GM20431 (cell line): ENCODE data around the gene G6PD.
"Not testable (repeated sequence)": the region's sequence is repeated elsewhere in the genome, so short reads cannot be mapped to it uniquely, and the experiment has no call there.

Experiments used
- in situ Hi-C: fragments of 300-500 bp; cut with MseI, MboI; formaldehyde crosslinking; loops from one replicate; pipeline ENCODE4 v1.15.0; 2020; ENCODE audit warnings: low sequenced_read_pairs; ENCODE audit not compliant: unreplicated experiment

G6PD gene

DNA sequence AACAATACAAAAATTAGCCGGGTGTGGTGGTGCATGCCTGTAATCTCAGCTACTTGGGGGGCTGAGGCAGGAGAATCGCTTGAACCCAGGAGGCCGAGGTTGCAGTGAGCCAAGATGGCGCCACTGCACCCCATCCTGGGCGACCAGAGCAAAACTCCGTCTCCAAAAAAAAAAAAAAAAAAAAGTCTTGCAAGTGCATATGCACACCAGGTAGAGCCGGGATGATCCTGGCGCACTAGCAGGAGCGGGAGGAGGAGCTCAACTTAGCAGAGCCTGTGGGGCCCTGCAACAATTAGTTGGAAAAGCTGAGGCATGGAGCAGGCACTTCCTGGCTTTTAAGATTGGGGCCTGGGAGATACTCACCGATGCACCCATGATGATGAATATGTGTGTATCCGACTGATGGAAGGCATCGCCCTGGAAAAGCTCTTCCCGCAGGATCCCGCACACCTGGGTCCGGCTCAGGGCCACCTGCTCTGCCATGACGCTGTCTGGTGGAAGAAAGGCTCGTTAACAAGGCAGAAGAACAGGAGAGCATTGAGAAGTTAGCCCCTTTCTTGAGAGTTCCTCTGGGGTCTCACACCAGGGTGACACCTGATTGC is 872 bp downstream of the G6PD start:
- in situ Hi-C loops: no loop called here

DNA sequence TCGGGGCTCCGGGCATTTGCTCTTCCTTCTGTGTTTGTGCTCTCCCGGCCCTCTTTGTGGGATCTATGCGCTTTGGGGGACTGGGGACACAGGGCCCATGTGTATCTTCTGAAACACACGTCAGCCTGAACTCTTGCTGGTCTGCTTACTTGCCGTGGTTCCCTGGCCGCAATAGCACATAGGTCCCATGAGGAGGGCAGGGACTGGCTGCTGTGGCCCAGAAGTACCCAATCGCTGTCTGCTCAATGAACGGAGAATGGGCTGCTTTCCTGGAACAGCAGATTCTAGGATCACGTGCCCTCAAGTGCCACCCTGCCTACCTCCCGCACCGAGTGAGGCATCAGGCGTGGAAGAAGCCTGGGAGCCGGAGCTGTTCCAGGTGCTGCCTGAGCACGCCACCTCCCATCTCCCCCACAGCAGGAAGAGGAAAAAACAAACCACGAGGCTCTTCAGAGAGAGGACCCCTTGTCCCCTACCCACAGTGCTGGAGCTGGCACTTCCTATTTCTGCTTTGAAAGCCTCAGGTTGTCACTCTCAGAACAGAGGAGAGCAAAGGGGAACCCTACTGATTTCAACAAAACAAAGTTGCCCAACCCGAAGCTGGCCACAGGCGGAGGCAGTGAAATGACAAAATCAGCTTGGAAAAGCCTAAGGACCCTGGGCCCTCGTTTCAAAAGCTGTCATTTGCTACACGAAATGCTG is 3.8 kb downstream of the G6PD start:
- in situ Hi-C loops: no loop called here

DNA sequence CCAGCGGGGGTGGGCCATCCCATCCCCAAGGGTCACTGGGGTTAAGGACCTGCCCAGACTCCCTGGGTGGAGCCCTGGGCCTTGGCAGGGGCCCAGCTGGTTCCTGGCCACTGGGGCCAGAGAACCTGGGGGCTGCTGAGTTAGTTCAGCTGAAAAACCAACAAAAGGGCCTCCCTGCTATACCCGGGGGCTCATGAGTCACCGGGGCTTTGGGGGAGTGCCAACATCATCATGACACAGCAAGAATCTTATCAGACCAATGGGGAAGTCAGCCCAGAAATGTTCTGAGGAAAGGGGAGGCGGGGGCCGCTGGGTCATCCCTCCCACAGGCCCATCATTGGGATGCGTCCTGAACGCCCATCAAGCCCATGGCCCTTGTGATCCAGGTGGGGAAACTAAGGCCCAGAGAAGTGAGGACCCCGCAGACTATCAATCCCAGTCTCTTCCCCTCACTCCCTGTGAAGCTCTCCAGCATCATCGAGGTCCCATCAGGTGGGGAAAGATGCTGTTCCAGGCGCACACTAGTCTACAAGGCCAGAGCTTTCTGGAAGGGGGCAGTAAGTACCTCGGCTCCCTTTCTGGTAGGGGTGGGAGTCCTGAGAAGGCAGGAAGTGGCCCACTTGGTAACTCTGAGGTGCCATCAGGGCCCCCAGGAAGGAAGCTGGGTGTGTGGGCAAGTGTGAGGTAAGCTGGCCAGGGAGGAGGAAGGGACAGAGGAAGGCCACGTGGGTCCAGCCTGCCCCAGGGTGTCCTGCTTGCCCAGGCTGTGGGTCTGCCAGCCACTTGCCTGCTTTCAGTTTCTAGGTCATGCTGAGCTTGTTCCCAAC is 4.5 kb downstream of the G6PD start:
- in situ Hi-C loops: no loop called here

DNA sequence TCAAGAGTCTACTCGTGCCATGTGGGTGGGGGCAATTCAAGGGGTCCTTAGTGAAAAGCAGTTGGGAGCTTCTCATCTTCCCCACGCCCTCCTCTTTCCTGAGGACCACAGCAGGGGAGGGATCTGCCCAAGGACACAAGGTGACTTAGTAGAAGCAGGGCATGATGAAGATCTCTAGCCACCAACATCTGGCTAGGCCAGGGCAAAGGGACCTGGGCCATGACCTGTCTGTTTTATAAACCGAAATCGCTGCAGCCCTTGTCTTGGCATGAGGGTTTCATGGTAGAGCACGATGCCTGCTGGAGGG is 5.1 kb downstream of the G6PD start:
- in situ Hi-C loops: no loop called here

DNA sequence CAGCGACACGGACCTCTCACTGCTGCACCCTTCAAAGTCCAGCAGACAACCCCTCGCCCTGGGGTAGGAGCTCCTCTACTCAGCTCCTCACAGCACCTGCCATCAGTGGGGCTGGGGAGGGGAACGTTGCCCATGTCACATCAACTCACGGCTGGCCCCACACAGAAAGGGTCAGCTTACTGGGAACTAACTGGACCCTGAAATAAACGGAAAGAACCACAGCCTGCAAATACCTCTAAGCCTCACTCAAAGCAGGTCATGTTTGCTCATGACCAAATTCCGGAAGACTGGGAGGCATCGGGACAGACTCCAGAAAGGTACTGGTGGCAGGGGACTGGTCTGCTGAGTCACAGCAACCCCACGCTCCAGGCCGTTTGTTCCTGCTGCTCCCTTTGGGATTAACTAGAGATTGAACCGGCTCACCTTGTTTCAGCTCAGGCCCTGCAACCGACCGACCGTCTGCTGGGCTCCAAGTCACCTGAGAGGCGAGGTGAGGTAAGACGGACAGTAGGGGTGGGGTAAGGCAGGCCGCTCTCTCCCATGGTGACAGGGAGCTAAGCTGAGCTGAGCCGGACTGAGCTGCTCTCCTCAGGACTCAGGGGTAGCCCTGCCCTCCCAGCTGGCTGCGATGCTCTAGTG is 5.6 kb downstream of the G6PD start:
- in situ Hi-C loops: no loop called here

DNA sequence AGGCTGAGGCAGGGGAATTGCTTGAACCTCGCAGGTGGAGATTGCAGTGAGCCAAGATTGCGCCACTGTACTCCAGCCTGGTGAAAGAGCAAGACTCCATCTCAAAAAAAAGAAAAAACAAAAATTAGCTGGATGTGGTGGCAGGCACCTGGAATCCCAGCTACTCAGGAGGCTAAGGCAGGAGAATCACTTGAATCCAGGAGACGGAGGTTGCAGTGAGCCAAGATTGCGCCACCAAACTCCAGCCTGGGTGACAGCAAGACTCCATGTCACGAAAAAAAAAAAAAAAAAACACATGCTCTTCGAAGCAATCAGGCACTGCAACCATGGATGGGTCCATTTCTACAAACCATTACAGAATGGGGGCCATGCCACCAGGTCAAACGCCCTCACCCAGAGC is 6.3 kb downstream of the G6PD start:
- in situ Hi-C loops: not testable (repeated sequence)

DNA sequence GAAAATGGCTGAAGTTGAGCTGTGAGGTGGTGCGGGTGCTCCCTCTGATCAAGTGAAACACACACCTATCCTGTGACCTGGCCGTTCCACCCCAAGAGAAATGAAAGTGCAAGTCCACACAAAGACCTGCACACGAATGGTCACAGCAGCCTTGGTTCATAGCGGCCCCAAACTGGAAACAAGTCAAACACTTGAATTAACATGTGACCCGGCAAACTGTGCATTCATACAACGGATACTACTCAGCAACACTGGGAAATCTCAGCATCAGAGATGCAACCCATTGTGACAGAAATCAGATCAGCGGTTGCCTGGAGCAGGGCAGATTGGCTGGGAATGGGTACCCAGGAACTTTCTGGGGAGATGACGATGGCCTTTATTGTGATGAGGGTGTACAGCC is 7.6 kb downstream of the G6PD start:
- in situ Hi-C loops: no loop called here

DNA sequence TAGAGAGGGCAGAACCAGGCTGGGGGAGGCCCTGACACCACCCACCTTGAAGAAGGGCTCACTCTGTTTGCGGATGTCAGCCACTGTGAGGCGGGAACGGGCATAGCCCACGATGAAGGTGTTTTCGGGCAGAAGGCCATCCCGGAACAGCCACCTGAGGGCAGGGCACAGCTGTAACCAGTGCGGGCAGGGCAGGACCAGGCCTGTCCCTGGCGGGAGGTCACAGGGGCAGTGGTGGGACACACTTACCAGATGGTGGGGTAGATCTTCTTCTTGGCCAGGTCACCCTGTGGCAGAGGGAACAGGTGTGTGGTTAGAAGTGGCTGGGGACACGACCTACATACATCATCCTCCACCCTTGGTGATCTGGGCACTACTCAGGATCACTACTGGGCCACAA is 10.8 kb downstream of the G6PD start:
- in situ Hi-C loops: no loop called here

DNA sequence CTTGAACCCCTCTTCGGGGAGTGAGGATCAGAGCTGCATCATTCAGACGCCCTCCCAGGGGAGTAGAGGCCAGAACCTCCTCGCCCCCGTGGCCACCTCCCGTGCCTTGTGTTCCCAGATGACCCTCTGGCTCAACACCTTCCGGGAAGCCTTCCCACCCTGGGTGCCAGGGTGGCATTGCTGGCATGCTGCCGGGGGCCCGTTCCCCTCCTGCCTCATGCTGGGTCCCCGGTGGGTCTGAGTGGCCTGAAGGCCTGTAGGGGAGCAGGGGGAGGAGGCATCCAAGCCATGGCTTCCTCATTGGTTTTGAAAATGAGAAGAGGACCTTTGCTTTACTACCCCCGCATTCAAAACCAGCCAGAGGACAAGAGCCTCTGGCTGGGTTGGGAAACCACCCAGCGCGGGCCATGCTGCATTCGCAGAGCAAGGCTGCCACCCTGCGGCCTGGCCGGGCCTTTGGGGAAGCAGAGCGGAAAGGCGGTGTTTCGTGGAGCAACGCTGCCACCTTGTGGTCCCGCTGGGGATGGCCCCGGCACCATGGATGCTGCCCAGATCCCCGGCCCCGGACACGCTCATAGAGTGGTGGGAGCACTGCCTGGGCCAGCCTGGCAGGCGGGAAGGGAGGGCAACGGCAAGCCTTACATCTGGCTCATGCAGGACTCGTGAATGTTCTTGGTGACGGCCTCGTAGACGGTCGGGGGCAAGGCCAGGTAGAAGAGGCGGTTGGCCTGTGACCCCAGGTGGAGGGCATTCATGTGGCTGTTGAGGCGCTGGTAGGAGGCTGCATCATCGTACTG is 11.9 kb downstream of the G6PD start:
- in situ Hi-C loops: no loop called here

DNA sequence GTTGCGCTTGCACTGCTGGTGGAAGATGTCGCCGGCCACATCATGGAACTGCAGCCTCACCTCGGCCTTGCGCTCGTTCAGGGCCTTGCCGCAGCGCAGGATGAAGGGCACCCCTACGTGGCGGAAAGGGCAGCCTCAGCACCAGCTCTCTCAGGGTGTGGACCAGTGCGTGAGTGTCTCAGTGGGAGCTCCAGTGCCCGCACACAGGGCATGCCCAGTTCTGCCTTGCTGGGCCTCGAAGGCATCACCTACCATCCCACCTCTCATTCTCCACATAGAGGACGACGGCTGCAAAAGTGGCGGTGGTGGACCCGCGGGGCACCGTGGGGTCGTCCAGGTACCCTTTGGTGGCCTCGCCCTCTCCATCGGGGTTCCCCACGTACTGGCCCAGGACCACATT is 14.0 kb downstream of the G6PD start:
- in situ Hi-C loops: no loop called here

DNA sequence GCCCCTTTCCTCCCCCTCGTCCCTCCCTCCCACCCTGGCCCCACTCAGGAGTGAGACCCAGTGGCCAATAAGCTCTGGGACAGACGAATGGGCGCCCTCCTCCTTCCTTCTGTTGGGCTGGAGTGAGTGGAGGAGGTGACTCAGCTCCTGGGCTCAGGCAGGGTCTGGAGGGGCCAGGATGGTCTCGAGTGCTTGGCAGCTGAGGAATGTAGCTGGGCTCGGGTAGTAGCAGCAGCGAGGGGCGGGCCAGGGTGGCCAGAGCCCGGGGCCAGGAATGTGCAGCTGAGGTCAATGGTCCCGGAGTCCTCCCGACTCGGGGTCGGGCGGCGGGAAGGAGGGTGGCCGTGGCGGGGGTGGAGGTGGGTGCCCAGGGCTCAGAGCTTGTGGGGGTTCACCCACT is 15.0 kb downstream of the G6PD start:
- in situ Hi-C loops: no loop called here

DNA sequence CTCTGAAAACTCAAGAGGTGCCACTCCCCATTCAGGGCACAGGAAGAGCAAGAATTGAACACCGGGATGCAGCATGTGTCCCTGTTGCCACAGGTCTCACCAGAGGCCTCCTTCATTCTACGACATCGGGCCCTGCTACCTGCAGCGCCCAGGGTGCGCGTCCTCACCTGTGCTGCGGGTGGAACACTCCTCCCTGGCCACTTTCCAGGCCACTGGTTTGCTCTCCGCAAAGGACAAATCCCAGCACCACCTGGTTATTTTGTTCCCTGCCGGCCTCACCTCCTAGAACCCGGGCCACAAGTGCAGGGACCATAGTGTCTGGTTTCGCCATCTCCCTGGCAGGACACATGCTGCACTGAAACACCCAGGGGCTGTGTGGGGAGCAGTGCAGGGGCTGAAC is 16.4 kb downstream of the G6PD start:
- in situ Hi-C loops: no loop called here

DNA sequence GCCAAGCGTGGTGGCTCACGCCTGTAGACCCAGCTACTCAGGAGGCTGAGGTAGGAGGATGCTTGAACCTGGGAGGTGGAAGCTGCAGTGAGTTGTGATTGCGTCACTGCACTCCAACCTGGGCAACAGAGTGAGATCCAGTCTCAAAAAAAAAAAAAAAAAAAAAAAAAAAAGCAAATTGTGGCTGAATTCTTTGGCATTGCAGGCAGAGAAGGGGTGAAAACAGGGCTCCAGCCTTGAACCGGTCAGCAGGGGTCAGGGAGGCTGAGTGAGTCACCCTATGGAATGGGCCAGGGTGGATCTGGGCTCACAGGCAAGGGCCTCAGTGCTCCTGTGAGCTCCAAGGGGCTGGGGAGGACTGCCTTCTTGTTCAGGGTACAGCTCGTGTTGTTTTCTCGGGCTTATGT is 17.4 kb downstream of the G6PD start:
- in situ Hi-C loops: no loop called here

DNA sequence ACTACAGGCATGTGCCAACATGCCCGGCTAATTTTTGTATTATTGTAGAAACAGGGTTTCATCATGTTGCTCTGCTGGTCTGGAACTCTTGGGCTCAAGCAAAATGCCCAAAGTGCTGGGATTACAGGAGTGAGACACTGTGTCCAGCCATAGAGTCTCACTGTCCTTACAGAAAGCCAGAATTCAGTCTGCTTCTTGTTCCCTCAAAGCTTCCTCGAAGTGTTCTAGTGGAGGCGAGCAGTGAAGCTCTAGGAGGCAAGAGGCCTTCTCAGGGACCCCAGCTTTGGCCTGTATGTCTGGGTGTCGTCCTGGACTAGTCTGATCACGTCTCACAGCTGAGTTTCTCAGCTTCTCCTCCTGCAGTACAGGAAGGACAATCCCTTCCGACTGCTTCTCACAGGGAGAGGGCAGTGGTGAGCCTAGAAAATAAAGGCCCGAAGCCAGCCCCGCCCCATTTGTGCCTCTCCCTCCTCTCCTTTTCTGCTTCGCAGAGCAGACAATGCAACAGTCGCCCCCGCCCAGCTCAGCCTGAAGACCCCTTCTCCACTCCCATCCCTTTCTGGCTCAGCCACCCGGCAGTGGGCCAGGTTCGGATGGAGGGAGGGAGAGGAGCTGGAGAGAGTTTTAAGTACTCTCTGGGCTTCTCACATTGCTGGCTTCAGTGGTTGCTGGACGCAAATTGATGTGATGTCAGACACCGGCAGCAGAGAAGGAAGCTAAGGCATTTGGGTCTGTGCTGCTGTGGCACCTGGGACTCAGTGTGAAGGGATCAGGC is 19.6 kb downstream of the G6PD start:
- in situ Hi-C loops: no loop called here

DNA sequence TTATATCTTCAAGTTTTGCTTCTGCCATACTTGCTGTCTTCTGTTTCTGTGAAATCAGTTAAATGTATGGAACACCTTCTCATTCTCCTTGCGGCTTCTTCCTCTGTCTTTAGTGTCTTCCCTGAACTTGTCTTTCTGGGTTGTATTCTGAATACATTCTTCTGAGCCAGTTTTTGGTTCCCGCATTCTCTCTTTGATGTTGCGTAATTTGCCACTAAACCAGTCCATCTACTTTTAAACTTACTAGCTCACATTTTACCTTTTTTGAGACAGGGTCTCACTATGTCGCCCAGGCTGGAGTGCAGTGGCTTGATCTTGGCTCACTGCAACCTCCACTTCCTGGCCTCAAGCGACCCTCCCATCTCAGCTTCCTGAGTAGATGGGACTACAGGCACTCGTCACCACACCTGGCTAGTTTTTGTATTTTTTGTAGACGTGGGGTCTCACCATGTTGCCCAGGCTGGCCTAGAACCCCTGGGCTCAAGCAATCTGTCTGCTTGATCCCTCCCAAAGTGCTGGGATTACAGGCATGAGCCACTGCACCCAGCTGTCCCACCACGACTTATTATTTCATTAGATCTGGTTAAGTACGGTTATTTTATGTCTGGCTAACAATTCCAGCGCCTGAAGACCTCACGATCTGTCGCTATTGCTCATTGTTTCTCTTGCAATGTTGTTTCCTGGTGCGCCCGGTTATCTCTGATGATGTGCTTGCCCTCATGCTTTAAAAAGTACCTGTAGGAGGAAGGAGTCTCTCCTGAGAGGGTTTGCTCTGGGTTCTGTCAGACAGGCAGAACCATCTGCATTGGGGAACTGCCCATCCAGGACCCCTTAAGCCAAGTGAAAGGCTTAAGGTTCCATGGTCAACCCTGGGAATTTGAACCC is 20.8 kb downstream of the G6PD start:
- in situ Hi-C loops: no loop called here

DNA sequence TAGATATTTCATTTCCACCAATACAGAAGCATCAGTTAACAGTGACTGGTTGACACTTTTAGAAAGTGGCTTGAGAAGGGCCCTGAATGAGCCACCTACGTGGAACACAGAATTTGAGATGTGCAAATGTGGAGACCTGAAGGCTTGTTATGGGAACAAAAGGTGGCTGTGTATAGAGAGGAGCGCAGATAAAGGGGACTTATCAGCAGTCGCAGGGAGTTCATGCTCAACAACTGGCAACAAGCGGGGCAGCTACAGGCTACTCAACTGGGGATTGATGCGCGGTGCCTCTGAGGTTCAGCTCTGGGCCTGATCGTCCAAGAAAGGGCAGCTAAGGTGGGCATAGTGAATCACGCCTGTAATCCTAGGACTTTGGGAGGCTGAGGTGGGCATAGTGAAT is 27.3 kb downstream of the G6PD start:
- in situ Hi-C loops: no loop called here

DNA sequence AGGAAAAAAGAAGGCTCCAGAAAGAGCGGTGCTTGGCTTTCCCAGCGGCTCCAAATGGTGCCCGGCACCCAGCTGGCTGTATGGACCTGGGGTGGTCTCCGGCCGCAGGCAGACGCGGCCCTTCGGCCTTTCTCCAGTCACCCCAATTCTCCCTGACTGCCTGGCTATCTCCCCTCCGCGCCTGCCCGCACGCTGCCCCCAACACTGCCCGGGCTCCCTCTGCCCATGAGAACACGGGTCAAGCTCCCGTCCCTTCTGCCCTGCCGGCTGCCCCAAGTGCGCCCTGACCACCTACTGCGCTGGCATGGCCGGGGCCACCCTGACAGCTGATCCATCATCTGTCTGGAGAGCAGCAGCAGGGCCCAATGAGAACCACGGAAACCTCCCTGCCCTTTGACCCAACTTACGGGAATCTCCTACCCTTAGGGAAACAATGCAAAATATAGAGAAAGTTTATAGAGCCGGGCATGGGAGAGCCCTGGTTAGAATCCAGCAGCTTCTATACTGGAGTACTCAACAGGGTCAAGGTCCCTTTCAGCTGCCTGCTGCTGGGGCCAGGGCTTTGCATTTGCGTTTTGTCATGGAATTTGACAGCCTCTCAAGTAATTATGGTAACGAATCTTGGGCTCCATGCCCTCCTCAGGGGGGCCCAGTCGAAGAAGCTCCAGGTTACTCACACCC is 29.4 kb downstream of the G6PD start:
- in situ Hi-C loops: no loop called here

DNA sequence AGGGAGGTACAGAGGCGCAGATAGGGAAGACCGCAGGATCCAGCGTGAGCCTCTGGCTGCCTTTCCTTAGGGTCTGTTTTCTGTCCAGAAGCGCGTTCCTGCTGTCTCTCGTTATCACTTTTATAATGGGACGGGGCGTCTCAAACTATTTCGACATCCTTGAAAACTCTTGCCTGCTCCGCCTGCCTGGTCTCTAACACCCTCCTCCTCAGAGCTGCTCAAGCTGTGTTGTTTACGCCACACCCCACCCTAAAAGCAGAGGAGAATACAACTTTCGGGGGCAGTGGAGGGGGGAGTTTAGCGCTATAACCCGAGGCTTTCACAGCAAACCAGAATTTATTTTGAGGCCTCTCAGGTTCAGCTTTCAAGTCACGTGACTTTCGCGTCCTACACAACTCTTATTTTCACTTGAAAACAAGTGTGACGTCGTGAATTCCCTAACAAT is 30.0 kb downstream of the G6PD start:
- in situ Hi-C loops: no loop called here
